RPMI8226 (cell line): Measurements from ENCODE around the gene HNRNPL.
A peak's percentile ranks its signal among the peaks of the same experiment; 100 is the strongest.
"Not testable (repeated sequence)": the region's sequence is repeated elsewhere in the genome, so short reads cannot be mapped to it uniquely, and the experiment has no call there.

Experiments
- DNase-seq: peaks from one replicate; pipeline ENCODE4 v3.0.0-alpha.2; 2015

The HNRNPL gene

GRCh38 chr19:38843175-38843758 is 6.5 kb downstream of the HNRNPL start:
- DNase-seq: no peak

DNA sequence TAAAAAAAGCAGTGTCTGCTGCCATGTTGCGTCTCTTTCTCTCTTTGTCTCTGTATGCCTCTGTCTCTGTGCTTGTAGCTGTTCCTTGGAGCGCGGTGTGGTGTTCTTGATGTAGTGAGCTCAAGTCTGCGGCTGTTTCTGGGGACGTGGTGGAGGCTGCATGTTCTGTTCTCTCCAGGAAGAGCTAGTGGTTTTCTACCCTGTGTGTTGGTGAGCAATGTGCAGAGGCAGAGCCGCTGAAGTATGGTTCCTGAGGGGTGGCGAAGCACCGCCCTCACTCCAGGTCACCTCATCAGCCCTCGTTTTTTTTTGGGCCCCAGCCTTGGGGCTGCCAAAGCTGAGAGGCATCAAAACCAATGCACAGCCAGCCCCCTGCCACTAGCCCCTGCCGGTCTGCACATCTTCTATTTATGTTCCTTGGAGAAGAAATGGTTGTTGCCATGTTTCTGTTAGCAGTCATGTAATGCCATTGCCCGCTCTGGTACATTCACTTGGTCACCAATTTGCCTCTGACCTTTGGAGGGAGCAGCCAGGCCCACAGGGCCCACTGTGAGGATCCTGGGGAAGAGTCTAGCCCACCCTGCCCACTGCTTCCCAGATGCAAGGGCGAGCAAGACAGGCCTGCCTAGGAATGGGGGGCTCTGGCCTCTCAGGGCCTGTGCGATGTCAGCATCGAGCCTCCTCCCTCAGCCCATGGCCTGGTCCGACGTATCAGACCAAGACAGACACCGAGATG is 7.2 kb downstream of the HNRNPL start:
- no peak for DNase-seq

DNA sequence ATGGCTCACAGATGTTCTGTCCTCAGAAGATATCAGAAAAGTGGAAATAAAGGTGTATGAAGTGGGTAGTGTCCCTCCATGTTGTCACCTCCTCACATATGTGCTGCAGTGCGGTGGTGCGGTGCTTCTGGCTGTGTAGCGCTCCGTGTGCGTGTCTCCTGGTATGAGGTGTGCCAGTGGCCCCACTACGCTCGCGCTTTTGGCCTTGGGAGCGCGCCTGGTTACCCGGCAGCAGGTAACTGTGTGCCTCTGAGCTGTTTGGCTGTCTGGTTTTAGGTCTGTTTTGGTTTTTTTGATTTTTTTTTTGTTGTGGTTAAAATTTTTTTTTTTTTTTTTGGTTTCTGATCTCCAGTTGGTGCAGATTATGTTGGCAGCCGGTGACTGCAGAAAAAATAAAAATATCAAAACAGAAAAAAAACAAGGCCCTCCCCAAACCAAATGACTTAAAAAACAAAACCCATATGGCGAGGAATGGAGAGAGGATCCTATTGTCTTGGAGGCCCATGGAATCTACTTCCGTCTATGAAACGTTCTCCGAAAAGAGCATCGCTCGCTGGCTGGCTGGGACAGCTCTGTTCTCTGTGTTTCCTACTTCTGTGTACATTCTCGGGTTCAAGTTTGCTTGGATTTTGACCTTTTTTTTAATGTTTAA is 7.9 kb downstream of the HNRNPL start:
- DNase-seq: no peak

DNA sequence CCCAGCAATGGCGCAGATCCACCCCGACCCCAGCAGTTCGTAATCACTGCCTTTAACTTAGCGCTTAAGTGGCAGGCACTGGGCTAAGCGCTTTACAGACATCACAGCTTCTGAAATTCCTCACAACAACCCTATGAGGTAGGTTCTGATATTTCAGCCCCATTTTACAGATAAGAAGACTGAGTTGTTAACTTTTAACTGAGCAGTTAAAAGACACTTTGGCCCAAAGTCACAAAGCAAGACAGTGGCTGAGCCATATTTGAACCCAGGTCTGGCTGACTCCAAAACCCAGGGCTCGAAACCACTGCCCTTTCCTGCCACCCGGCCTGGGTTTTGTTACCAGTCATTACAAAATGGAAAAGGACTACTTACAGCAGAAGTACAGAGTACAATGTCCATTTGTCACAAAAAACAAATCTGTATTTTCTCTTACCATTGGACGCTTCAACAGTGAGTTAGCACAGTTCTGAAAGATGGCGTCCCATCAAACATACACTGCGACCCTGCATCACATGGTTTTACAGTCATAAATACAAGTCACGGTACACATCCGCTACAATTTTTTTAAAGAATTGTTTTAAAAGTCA is 8.5 kb downstream of the HNRNPL start:
- no peak for DNase-seq

- DNase-seq: no peak
Measured at GRCh38 chr19:38840583-38840968, 9.2 kb downstream of the HNRNPL start.

- DNase-seq: no peak
Measured at GRCh38 chr19:38839816-38840582, 9.8 kb downstream of the HNRNPL start.

- DNase-seq: no peak
Measured at GRCh38 chr19:38838986-38839761, 10.6 kb downstream of the HNRNPL start.

DNA sequence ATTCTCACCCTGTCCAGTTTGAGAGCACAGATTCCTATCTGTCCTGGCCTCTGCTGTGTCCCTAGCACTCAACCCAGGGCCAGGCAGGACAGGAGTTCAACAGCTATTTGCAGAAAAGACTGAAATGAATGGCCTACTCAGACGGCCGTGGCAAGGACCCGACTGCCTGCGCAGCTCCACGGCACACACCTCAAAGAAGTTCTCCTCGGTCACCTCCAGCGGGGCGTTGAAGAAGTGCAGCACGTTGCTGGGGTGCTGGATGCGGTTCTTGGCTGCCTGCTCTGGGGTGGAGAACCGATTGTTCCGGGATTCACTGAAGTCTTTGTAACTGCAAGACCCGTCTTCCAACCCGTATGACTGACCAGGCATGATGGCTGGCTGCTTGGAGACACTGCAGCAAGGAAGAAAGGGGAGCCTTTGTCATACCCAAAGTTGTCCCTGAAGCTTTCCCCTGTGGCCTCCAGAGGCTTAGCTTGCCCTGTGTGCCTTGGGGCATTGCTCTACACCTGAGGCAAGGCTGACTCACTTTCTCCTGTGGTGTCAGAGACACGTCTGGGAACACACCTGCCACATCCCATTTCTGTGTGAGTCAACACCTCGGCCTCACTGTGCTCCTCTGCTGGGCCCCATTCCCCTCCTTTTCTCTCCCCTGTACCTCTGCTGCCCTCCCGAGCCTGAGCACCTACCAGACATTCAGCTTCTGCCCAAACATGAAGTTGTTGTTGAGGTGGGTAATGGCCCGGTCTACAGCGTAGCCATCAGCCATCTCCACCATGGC is 11.4 kb downstream of the HNRNPL start:
- DNase-seq: no peak

DNA sequence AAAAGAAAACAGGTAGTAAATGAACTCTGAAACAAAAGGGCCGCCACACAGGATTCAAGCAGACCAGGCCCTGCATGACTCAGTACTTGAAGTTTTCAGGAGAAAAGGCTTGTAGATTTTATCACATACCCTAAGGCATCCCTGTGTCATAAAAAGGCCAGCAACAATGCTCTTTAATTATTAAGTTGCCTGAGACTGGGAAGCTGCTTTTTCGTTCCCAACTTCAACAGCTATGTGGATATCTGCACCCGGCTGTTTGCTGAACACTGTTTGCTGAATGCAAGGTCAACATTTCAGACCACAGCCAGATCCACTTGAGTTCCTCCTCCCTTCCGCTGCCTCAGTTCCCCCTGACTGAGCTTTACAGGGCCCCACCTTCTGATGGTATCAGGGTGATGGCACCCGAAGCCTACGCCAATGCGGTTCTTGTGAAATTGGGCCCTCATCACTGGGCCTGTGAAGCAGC is 12.1 kb downstream of the HNRNPL start:
- DNase-seq: no peak

- no peak for DNase-seq
Measured at GRCh38 chr19:38836983-38837626, 12.7 kb downstream of the HNRNPL start.

DNA sequence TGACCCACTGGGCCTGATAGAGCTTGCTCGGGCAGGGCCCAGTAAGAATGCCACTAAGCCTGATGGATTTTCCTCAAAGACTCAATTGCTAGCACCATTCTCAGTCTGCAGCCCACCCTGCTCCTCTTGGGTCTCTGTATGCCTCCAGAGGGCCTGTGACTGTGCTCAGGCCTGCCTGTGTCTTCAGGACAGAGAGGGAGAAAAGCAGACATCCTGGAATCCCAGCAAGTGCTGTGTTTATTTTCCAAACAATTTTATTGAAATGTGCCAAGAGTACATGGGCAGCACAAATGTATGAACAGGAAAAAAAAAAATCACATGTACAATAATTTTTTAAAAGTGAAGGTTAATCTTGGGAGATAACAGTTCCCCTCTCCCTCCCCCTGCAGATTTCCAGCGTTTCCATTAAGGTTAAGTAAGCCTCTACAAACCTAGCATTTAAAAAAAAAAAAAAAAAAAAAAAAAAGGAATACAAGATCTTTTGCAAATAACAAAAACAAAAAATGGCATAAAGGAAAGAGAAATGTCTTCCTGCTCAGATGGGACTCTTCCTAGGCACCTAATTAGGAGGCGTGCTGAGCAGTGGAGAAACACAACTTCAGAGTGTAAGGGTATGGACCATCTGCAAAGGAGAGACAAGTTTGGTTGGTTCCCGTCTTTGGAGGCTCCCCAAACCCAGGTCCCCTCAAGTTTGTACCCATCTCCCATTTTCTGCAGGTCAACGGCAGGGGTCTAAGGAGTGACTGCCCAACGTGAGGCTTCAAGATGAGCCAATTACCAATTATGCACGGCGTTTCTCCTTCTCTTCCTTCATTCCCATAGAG is 13.4 kb downstream of the HNRNPL start:
- DNase-seq: no peak

- DNase-seq: no peak
Measured at GRCh38 chr19:38834590-38834989, 15.2 kb downstream of the HNRNPL start.

DNA sequence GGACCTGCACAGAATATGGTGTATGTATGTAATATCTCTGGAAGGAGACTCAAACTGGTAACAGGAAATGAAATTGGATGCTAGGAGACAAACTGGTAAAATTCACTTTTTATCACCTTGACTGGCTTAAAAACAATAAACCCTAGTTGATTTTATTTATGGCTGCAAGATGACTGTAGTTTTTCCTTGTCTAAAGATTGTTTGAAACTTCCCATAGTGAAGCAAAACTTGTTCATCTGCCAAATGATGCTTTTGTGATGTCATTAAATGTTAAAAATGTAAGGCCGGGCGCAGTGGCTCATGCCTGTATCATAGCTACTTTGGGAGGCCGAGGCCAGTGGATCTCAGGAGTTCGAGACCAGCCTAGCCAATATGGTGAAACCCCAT is 15.7 kb downstream of the HNRNPL start:
- DNase-seq: no peak

GRCh38 chr19:38833092-38833425 is 16.7 kb downstream of the HNRNPL start:
- DNase-seq: peak; percentile 38

- peak; percentile 43 for DNase-seq
Measured at GRCh38 chr19:38831142-38831605, 18.6 kb downstream of the HNRNPL start.

DNA sequence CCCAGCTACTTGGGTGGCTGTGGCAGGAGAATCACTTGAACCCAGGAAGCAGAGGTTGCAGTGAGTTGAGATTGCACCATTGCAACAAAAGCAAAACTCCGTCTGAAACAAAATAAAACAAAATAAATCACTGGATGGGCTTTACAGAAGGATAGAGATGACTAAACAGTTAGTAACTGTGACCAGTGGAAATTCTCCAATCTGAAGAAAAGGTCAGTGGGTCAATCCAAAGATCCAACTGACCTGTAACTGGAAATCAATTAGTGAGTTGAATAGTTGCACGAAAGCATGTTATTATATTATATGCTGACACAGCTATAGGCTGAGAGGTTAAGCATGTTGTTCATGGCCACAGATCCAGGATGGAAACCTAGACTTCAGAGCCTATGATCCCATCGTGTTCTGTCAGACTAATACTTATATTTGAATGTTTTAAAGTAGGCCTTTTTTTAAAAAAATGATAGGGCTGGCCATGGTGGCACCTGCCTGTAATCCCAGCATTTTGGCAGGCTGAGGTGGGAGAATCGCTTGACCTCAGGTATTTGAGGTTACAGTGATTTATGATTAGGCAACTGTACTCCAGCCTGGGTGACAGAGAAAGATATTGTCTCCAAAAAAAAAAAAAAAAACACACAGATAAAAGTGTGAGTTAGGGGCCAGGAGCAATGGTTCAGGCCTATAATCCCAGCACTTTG is 19.6 kb downstream of the HNRNPL start:
- no peak for DNase-seq

- not testable (repeated sequence) for DNase-seq
Measured at GRCh38 chr19:38829203-38829602, 20.6 kb downstream of the HNRNPL start.

DNA sequence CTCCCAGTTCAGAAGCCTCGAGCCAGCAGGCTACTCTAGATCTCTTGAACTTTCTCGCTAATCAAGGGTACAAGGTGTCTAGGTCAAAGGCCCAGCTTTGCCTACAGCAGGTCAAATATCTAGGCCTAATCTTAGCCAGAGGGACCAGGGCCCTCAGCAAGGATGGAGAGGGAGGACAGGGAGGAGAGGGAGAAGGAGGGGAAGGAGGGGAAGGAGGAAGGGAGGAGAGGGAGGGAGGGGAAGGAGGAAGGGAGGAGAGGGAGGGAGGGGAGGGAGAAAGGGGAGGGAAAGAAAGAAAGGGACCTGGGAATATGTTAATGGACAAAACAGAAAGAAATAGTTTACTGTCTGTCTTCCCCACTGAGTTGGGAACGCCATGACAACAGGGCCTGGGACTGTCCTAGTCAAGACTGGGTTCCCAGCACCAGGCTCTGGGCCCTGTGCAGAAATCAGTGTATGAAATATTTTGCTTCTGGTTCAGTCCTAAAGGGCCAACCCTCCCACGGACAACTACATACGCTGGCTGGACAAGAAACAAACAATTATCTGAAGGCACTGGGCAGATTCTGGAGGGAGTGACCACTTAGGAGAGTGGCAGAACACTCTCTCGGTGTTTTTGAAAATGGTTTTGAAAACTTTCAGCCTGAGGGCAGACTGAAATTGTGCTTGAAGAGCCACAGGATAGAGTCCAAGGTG is 22.8 kb downstream of the HNRNPL start:
- no peak for DNase-seq

- DNase-seq: not testable (repeated sequence)
Measured at GRCh38 chr19:38825936-38826335, 23.9 kb downstream of the HNRNPL start.
